GM19193 (cell line): ENCODE measurements around the gene UTP4.

Source experiments
- POLR2A ChIP-seq: IDR thresholded peaks from 4 replicates; pipeline ENCODE4 v1.6.1; 2011; ENCODE audit not compliant: insufficient read depth, insufficient read length; ENCODE audit errors: extremely low read depth

Gene UTP4

DNA sequence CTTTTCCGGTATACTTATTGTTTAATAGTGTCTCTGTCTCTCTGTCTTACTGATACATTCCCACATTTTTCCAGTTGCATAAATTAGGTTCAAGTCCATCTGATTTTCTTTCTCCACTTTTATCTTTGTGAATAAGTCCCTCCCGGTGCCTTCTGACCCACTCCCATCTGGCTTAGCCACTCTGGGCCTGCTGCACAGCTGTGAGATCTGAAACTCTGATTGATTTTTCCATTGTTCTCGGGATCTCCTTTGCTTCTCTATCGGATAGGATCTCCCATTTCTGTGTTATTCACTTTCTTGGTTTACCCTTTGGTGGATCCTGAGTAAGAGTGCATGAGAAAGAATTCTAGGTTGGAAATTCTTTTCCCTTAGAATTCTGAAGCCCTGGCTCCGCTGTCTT, 8.6 kb downstream of the UTP4 start:
- no peak for TF ChIP-seq POLR2A

- TF ChIP-seq POLR2A = no peak
Measured at GRCh38 chr16:69141936-69142335, 9.5 kb downstream of the UTP4 start.

- no peak for TF ChIP-seq POLR2A
Measured at GRCh38 chr16:69143116-69143515, 10.7 kb downstream of the UTP4 start.

DNA sequence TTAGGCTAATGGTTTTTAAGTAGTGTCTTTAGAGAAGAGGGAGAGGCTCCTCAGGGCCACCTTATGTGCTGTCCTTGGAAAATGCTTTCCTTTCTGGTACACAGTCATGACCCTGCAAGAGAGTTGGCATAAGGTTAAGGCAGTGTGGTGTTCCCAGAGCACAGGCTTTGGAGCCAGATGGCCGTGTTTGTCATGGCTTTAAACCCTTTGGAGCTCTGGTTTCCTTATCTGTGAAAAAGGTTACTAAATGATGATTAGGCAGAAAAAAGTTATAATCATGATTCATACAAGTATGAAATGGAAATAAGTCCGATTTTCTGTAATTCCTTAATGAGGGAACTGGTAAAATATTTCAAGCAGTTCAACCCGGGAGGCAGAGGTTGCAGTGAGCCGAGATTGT, 13.2 kb downstream of the UTP4 start:
- no peak for TF ChIP-seq POLR2A

DNA sequence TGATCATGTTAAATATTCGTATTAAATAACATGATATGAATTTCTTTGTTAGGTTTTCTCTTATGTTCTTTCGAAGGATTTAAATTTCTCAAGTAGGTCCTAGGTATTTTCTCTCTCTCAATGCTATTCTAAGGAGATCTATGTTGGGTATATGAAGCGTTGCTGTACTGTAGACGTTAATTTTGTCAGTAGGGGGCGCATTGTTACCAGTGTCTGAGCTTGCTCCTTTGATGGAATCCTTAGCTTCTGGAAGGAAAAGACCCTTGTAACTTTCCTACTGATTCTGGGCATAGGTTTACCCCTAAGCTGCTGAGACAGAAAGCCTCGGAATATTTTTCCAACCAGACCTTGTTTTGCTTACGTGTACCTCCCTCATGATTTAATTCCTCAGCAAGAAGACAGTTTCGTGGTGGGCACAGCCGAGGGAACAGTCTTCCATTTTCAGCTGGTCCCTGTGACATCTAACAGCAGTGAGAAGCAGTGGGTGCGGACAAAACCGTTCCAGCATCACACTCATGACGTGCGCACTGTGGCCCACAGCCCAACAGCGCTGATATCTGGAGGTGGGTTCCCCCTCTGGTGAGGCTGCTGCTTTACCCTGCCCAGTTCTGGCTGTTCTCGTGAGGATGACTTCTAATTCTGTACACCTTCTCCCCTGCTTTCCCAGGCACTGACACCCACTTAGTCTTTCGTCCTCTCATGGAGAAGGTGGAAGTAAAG, 17.9 kb downstream of the UTP4 start:
- TF ChIP-seq POLR2A = no peak

- no peak for TF ChIP-seq POLR2A
Measured at GRCh38 chr16:69157196-69157595, 24.7 kb downstream of the UTP4 start.

GRCh38 chr16:69160192-69160591, 27.7 kb downstream of the UTP4 start:
- TF ChIP-seq POLR2A = no peak

GRCh38 chr16:69165584-69165983, 33.1 kb downstream of the UTP4 start:
- TF ChIP-seq POLR2A = no peak

DNA sequence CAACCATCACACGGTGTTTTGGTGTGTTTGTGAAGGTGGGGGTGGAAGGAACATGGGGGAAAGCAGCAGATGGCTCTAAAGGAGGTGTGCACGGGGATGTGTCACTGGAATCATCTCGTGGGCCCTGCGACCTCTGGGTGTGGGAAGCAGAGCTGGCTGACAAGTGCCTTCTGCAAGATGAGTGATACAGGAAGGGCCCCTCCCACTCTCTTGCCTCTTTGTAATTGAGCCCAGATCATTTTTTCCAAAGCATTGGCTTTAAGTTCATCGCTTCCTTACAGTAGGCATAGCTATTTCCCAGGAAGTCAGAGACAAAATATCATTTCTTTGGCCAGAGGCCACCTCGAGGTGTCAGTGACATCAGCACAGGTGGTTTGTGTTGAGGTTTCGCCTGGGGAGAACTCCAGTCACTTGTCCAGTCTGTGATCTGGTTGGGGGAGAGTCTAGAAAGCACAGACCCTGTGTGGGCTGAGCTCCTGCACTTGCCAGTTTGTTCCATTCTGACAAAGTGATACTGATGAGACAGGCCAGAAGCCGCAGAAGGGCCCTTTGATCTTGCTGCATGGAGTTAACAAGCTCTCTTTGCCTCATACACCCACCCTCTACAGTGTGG, 33.9 kb downstream of the UTP4 start:
- no peak for TF ChIP-seq POLR2A

- no peak for TF ChIP-seq POLR2A
Measured at GRCh38 chr16:69166946-69167930, 34.8 kb downstream of the UTP4 start.

DNA sequence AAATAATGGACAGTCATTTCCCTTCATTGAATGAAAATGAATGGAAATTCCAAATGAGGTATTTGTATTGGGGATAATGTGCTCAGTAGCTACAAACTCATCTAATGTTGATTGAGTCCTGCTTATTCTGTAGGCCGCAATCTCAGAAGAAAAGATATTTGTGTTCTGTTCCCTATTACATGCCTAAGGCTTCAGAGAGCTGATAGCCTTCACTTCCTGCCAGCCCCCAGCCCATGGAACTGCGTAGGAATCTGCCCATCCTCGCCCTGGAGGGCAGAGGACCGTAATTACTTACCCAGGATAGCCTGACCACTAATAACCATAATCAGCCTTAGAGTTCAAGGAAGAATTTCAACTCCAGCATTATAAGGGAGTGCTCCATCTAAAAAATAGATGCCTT, 36.6 kb downstream of the UTP4 start:
- no peak for TF ChIP-seq POLR2A

DNA sequence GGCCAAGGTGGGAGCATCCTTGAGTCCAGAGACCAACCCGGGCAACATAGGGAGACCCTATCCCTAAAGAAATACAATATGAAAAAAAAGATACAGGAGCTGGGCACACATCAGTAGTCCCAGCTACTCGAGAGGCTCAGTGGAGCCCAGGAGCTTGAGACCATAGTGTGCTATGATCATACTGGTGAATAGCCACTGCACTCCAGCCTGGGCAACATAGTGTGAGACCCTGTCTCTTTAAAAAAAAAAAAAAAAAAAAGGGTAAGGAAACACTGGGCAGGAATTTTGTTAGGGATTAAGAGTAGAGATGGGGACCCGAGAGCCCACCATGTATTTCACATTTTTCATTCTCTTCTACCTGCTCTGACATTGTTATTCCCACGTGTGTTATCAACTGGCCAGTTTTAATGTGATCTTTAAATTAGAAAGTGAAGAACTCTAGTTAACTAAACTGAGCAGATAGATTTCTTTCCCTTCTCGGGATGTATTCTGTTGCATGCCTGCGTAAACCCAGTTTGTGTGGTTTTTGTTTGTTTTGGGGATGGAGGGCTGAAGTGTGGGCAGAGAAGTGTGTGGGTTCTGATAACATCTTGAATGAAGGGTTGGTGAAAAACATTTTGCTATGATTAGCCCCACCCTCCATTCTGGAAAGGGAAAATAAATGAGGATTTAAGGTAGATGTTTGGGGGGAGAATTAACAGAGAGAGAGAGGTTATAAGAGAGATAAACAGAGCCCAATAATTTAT, 37.3 kb downstream of the UTP4 start:
- TF ChIP-seq POLR2A = no peak

DNA sequence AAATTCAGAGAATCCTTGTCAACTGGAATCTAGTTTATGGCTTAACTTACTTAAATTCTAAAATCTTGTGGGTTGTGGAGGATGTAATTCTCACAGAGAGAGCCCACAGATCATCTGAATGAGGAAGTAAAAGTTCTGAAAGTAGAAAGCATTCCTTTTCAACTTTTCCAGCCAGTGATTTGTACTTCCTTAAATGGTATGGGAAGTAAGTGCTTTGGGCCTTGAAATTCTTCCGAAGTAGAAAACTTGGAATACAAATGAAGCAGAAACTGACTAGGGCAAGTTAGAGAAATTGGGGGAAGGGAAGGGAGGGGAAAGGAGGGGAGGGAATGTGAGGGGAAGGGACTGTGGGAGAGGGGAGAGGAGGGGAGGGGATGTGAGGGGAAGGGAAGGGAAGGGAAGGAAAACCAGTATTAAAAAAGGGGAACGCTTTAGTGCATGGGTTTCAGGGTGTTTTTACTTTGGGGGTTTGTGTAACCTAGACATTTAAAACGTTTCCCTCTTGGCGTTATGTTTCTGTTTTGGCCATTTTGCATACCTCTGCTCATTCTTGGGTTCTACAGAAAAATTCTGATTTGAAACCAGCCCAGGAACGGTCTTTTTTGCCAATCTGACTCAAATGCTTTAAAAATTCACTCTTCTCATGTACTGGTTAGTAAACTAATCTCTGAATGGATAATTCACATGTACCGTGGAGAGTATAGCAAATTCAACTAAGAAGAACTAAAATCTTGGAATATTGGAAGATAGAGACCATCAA, 39.1 kb downstream of the UTP4 start:
- TF ChIP-seq POLR2A = no peak
